Measurements from ENCODE around the gene OSBPL9.
"Not testable (repeated sequence)": the region's sequence is repeated elsewhere in the genome, so short reads cannot be mapped to it uniquely, and the experiment has no call there.

OSBPL9 gene

GRCh38 chr1:51708911-51709760 is 92.2 kb downstream of the OSBPL9 start:
- DNase-seq (ENCODE audit: low read depth in 2 of 2), result no peak

- no peak for DNase-seq (ENCODE audit: low read depth in 2 of 2)
Measured at GRCh38 chr1:51709951-51710350, 93.1 kb downstream of the OSBPL9 start.

GRCh38 chr1:51712590-51712989 is 95.7 kb downstream of the OSBPL9 start:
- no peak for DNase-seq (ENCODE audit: low read depth in 2 of 2)

DNA sequence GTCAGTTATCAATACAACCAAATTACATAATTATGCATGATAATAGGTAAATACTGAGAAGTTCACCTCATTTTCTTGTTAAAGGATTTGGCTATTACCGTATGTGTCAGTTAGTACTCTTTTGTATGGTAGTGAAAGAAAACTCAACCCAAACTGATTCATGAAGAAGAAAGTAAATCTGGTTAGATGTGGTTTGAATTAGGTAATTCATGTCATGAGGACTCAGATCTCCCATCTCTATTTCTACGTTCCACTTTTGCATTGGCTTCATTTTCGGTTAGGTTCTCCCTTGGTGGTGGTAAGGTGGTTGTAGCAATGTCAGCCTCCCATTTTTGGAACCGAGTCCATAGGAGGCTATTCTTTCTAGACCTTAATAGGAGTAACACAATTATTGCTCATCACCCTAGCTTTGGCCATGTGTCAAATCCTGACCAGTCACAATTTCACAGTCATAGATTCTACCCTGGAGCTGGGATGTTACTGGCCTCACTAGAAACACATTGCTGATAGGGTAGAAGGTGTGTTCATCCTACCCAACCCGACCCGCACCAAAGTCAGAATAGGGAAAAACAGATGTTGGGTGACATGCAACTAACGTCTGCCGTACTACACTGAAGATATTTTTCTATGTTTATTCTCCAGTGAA is 97.6 kb downstream of the OSBPL9 start:
- DNase-seq (ENCODE audit: low read depth in 2 of 2), result no peak

DNA sequence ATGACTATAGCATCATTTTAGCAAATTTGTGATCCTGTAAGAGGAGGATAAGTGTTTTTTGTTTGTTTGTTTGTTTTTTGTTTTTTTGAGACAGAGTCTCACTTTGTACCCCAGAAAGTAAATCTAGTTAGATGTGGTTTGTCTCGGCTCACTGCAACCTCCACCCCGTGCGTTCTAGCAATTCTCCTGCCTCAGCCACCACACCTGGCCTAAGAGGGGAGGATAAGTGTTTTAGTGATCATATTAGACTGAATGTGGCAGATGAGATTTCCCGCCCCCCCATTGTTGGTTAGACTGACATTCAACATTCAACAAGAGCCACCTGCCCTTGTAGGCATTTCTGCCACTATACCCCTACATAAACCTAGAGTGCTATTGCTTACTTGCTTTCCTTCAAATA is 98.5 kb downstream of the OSBPL9 start:
- DNase-seq (ENCODE audit: low read depth in 2 of 2), result no peak

DNA sequence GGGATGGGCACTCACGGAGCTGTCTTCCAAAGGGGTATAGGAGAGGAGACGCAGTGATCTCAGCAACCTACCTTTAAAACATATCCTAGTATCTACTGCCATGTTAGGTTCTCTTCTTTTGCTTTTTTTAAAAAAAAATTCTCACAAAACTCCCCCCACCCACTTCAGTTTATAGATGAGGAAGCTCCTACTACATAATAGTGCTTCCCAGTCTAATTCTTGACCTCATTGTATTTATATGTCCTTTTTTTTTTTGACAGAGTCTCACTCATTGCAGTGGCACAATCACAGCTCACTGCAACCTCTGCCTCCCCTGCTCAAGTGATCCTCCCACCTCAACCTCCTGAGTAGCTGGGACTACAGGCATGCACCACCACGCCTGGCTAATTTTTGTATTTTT is 99.9 kb downstream of the OSBPL9 start:
- DNase-seq (ENCODE audit: low read depth in 2 of 2), result no peak

GRCh38 chr1:51717842-51718241 is 101.0 kb downstream of the OSBPL9 start:
- no peak for DNase-seq (ENCODE audit: low read depth in 2 of 2)

- no peak for DNase-seq (ENCODE audit: low read depth in 2 of 2)
Measured at GRCh38 chr1:51719146-51719545, 102.3 kb downstream of the OSBPL9 start.

- DNase-seq (ENCODE audit: low read depth in 2 of 2), result no peak
Measured at GRCh38 chr1:51724797-51725196, 107.9 kb downstream of the OSBPL9 start.

DNA sequence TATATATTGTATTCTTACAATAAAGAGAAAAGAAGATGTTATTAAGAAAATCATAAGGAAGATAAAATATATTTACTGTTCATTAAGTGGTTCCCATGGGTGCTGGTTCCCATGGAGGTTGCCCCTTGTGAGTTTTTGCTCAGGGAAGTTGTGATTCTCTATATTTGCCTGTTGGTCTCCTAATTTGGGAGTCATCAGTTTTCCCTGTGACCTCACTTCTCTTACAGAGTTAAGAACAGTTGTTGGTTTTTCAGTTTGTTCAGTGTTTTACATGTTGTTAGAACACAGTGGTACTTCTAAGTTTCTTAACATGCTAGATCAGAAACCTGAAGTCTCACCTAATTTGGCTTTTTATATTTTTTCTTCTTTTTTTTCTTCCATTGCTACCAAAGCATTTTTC is 109.2 kb downstream of the OSBPL9 start:
- no peak for DNase-seq (ENCODE audit: low read depth in 2 of 2)

DNA sequence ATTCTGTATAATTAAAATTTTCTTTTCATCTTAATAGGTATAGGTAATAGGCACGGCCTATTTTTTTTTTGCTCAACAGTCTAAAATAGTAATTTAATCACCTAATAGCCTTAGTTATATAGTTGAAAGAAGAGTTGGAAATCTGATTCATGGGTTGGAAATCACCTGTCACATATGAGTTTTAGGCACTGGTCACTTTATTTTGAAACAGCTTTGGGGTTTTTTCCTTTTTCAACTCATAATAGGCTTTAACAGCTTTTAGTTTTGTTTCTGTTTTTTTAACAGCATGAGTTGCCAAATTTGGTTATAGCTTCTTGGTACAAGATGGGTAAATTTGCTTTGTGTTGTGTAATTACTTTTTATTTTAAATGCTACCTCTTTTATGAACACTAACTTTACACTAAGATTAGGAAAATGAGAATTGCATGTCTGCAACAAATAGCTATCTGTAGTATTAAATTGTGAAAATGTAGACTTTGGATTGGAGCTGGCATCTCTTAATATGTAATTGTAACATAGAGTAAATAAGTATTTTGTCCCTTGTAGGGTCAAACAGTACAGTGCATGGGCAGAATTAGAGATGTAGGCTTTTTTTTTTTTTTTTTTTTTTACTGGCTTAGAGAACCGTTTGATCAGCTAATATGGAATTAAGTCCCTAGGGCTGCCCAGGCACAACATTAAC is 109.8 kb downstream of the OSBPL9 start:
- DNase-seq (ENCODE audit: low read depth in 2 of 2), result no peak

GRCh38 chr1:51727366-51727765 is 110.5 kb downstream of the OSBPL9 start:
- no peak for DNase-seq (ENCODE audit: low read depth in 2 of 2)

DNA sequence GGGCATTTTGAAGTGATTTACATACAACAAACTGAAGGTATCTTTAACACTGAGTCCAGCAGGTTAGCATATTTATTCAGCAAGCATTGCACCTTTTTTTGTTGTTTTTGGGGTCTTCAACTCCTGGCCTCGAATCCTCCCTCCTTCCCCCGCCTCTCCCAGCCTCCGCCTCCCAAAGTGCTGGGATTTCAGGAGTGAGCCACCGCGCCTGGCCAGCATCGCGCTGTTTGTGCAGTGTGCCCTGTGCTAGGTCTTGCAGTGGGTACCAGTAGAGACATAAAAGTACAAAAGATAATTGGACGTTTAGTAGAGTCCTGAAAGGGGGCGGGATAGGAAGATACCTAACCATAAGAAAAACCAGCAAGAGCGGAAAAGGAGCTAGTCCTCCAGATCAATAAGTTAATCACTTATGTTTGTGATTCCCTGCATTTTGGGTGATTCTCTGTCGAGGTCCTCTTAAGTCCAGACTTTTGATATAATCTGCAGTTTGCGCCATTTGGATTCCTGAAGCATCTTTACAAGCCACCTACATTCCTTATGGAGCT is 111.8 kb downstream of the OSBPL9 start:
- no peak for DNase-seq (ENCODE audit: low read depth in 2 of 2)

DNA sequence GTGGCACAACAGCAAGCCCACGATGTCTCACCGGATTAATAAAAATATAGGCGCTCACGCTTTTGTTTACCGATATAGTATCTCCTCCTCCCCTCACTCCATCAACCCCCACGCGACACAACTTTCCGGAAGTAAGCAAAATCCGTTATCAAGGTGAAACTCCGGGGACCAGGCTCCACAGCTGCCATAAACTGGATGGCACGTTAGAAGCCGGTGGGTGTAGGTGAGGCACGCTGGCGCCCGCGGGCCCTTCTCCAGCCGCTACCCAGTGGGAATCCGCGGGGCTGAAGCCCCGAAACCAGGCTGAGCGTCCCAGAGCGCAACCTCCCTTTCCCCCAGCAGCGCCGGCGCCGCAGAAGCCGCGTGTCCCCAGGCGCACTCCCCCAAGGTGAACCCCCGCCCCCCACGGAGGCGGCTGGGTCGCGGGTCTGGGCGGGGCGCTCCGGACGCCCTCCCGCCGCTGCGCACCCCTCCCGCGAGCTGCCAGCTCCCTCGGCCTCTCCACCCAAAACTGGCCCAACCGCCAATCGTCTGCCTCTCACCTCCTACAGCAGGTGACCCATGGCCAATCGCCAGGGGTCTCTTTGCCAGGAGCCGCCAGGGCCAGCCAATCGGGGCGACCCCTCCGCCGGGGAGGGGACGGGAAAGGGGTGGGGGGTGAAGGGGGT is 112.4 kb downstream of the OSBPL9 start:
- DNase-seq (ENCODE audit: low read depth in 2 of 2), result peak; percentile 93 to 94

DNA sequence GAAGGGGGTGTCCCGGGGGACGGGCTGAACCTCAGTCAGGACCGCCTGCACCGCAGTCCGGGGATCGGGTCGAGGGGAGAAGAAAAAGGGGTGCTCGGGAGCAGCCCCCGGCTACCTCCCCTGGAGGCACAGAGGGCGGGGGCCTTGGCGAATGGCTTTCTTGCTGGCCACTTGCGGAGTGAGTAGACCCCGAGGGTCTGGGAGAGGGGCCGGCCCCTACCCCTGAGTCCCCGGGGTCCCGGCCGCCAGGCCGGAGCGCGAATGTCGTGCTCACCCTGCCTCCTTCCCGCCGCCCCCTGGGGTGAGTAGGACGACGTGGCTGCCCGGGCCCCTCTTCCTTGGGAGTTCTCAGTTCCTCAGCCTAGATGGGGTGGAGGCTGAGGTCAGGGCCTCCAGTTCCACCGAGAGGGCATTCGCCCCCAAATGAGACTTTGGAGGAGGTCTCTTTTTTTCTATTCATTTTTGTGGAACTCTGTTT is 113.0 kb downstream of the OSBPL9 start:
- peak in 1 of 2 donors; percentile 8 for DNase-seq (ENCODE audit: low read depth in 2 of 2)

GRCh38 chr1:51731998-51732397 is 115.1 kb downstream of the OSBPL9 start:
- no peak for DNase-seq (ENCODE audit: low read depth in 2 of 2)

- no peak for DNase-seq (ENCODE audit: low read depth in 2 of 2)
Measured at GRCh38 chr1:51732701-51733425, 116.0 kb downstream of the OSBPL9 start.

- not testable (repeated sequence) for DNase-seq (ENCODE audit: low read depth in 2 of 2)
Measured at GRCh38 chr1:51733426-51733774, 116.5 kb downstream of the OSBPL9 start.

DNA sequence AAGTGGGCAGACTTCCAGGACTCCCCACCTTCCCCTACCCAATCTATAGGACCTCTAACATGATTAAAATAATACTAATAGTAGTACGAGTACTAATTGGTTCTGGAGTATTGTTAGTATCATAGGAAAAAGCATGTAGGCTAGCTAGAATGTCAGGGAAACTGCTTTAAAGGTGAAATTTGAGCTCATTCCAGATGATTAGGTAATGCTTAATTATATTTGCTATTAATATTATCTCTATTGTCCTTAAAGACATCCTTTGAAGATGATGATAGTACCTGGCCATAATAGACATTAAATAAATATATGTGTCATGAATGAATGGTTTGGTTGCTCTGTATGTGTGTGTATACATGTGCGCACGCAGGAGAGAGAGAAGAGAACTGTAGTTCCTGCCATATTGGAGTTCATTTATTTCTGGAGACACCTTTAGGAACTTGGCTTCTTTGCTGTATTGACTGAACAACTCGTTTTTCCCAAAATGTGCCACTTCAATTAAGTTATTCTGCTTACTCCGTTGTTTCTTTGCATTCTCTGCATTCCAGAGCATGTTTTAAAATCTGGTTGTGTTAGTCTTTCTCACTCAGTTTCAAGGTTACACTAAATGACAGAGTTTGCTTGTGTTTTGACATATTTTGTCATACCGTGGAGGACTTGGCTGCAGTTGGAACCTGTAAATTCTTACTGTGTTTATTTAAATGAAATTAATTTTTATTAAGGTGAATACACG is 117.1 kb downstream of the OSBPL9 start:
- DNase-seq (ENCODE audit: low read depth in 2 of 2), result no peak
